Adrenal gland (tissue), 5 donors: ENCODE results near the gene COMMD1.

Experiments
- CTCF ChIP-seq, 6 experiments: fragments of 450-650 bp in 4 of 6; fragments of 200-600 bp in 2 of 6; sonication (generic) in 1 of 6; IDR thresholded peaks; 1 replicate in 5 of 6; 2 replicates in 1 of 6; pipeline versions ENCODE4 v1.5.1 to v1.8.0; 2016 to 2021; ENCODE audit warnings: antibody characterized with exemption in 6 of 6, mild to moderate bottlenecking in 2 of 6, moderate library complexity in 1 of 6
- POLR2A ChIP-seq, 2 donors: fragments of 450-650 bp; IDR thresholded peaks; one replicate each; pipeline ENCODE4 v1.6.1; 2017; ENCODE audit warnings: antibody characterized with exemption in 2 of 2, mild to moderate bottlenecking in 2 of 2, moderate library complexity in 1 of 2
- donor health status: DM: no; HTN: no; CAD: no.

GRCh38 chr2:61950571-61951315 is 45.3 kb downstream of the COMMD1 start:
- no peak for TF ChIP-seq CTCF (IDR thresholded peaks at IDR 0.05)
- TF ChIP-seq POLR2A (IDR thresholded peaks at IDR 0.05) = no peak
